WTC11 (cell line): ENCODE results near the gene CA10.

Source experiments
- TF ChIP-seq, protein P1 (sequence below): fragments of 200-600 bp; IDR thresholded peaks from 2 replicates; pipeline ENCODE4 v1.8.0; 2022; ENCODE audit warnings: antibody characterized with exemption
- TF ChIP-seq, protein P2 (sequence below): sonication (generic); formaldehyde crosslinking; IDR thresholded peaks from 2 replicates; pipeline ENCODE4 v1.8.0; 2022; ENCODE audit warnings: mild to moderate bottlenecking, missing genetic modification reagents

DNA sequence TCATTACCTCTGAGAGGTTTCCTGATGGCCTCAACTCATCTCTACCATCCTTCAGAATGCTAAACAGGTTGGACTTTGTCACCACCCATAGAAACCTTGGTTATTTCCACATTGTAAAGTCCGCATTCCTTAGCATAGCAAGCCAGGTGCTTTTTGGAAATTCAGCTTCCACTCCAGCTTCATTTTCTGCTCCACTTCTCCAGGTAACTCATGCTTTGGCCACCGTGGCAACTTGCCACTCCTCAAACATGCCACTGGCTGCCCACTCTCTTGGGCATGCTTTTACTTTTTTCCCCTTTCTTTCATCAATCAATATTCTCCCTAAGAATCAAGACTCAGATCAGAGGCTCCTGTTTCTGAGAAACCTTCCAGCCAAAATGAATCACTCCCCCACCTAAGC lies 203.3 kb downstream of the CA10 start:
- TF ChIP-seq, protein P1, sequence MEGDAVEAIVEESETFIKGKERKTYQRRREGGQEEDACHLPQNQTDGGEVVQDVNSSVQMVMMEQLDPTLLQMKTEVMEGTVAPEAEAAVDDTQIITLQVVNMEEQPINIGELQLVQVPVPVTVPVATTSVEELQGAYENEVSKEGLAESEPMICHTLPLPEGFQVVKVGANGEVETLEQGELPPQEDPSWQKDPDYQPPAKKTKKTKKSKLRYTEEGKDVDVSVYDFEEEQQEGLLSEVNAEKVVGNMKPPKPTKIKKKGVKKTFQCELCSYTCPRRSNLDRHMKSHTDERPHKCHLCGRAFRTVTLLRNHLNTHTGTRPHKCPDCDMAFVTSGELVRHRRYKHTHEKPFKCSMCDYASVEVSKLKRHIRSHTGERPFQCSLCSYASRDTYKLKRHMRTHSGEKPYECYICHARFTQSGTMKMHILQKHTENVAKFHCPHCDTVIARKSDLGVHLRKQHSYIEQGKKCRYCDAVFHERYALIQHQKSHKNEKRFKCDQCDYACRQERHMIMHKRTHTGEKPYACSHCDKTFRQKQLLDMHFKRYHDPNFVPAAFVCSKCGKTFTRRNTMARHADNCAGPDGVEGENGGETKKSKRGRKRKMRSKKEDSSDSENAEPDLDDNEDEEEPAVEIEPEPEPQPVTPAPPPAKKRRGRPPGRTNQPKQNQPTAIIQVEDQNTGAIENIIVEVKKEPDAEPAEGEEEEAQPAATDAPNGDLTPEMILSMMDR = no peak
- TF ChIP-seq, protein P2, sequence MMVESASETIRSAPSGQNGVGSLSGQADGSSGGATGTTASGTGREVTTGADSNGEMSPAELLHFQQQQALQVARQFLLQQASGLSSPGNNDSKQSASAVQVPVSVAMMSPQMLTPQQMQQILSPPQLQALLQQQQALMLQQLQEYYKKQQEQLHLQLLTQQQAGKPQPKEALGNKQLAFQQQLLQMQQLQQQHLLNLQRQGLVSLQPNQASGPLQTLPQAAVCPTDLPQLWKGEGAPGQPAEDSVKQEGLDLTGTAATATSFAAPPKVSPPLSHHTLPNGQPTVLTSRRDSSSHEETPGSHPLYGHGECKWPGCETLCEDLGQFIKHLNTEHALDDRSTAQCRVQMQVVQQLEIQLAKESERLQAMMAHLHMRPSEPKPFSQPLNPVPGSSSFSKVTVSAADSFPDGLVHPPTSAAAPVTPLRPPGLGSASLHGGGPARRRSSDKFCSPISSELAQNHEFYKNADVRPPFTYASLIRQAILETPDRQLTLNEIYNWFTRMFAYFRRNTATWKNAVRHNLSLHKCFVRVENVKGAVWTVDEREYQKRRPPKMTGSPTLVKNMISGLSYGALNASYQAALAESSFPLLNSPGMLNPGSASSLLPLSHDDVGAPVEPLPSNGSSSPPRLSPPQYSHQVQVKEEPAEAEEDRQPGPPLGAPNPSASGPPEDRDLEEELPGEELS (CRISPR knock-in tag) = no peak
